ENCODE measurements around the gene FAM200B.

The FAM200B gene

GRCh38 chr4:15681372-15682241, at the start of gene FAM200B:
FAM200B (plus strand) TSS chr4:15681827; CDS start chr4:15686978, 5,151 bp downstream.
- peak; percentile 73 for DNase-seq

GRCh38 chr4:15636818-15637217, 44.8 kb upstream of the FAM200B start:
- no peak for DNase-seq

GRCh38 chr4:15638418-15638817, 43.2 kb upstream of the FAM200B start:
- no peak for DNase-seq

GRCh38 chr4:15648600-15648999, 33.0 kb upstream of the FAM200B start:
- DNase-seq = no peak

- DNase-seq = no peak
Observed at GRCh38 chr4:15649914-15650545, 31.6 kb upstream of the FAM200B start.

- DNase-seq = no peak
Observed at GRCh38 chr4:15651676-15652075, 30.0 kb upstream of the FAM200B start.

GRCh38 chr4:15652191-15652590, 29.4 kb upstream of the FAM200B start:
- no peak for DNase-seq

GRCh38 chr4:15652841-15653240, 28.8 kb upstream of the FAM200B start:
- DNase-seq = no peak

GRCh38 chr4:15653420-15653819, 28.2 kb upstream of the FAM200B start:
- no peak for DNase-seq

GRCh38 chr4:15653864-15654592, 27.6 kb upstream of the FAM200B start:
- no peak for DNase-seq

GRCh38 chr4:15654593-15655222, 26.9 kb upstream of the FAM200B start:
- no peak for DNase-seq

- no peak for DNase-seq
Observed at GRCh38 chr4:15655223-15656037, 26.2 kb upstream of the FAM200B start, which contains the start of gene FBXL5. FBXL5 (minus strand) TSS chr4:15655357; CDS start chr4:15655287, 70 bp downstream.

GRCh38 chr4:15656038-15656470, 25.6 kb upstream of the FAM200B start:
- DNase-seq = no peak

- DNase-seq = no peak
Observed at GRCh38 chr4:15657366-15657765, 24.3 kb upstream of the FAM200B start.

- DNase-seq = no peak
Observed at GRCh38 chr4:15658136-15658770, 23.4 kb upstream of the FAM200B start.

- DNase-seq = no peak
Observed at GRCh38 chr4:15658781-15659180, 22.8 kb upstream of the FAM200B start.

- DNase-seq = no peak
Observed at GRCh38 chr4:15659768-15660570, 21.7 kb upstream of the FAM200B start.

- DNase-seq = no peak
Observed at GRCh38 chr4:15665753-15666365, 15.8 kb upstream of the FAM200B start.

- no peak for DNase-seq
Observed at GRCh38 chr4:15667006-15667405, 14.6 kb upstream of the FAM200B start.
